CD4-positive, alpha-beta T cell treated with Interleukin-6 for 4 hours (primary cell): Measurements from ENCODE around the gene PHACTR4.
"Not testable (repeated sequence)": the region's sequence is repeated elsewhere in the genome, so short reads cannot be mapped to it uniquely, and the experiment has no call there.

Experiments used
- DNase-seq: peaks from one replicate; pipeline ENCODE4 v3.0.0-alpha.2; 2020; ENCODE audit warnings: mixed read lengths

PHACTR4 gene

DNA sequence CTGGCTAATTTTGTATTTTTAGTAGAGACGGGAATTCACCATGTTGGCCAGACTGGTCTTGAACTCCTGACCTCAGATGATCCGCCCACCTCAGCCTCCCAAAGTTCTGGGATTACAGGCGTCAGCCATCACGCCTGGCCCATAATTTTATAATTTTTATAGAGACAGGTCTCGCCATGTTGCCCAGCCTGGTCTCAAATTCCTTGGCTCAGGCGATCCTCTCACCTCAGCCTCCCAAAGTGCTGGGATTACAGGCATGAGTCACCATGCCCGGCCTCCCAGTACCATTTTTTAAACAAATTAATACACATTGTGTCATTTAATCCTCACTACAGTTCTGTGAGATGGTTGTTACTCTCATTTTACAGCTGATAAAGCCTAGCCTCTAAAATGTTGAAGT lies 3.9 kb downstream of the PHACTR4 start:
- not testable (repeated sequence) for DNase-seq

- no peak for DNase-seq
Measured at GRCh38 chr1:28374297-28374696, 4.8 kb downstream of the PHACTR4 start.

DNA sequence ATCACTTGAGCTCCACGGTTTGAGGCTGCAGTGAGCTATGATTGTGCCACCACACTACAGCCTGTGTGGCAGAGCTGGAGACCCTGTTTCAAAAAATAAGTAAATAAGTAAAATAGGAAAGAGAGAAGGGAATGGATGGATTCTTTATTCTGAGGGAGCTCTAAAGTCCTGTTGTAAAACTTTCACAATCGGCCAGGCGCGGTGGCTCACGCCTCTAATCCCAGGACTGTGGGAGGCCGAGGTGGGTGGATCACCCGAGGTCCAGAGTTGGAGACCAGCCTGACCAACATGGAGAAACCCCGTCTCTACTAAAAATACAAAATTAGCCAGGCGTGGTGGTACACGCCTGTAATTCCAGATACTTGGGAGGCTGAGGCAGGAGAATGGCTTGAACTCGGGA lies 6.1 kb downstream of the PHACTR4 start:
- DNase-seq = not testable (repeated sequence)

DNA sequence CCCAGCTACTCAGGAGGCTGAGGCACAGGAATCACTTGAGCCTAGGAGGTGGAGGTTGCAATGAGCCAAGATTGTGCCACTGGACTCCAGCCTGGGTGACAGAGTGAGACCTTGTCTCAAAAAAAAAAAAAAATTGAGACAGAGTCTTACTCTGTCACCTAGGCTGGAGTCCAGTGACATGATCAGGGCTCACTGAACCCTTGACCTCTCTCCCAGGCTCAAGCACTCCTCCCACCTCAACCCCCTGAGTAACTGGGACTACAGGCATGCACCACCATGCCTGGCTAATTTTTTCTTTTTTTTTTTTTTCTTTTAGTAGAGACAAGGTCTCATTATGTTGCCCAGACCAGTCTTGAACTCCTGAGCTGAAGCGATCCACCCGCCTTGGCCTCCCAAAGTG lies 6.7 kb downstream of the PHACTR4 start:
- not testable (repeated sequence) for DNase-seq

GRCh38 chr1:28378906-28379305 lies 9.4 kb downstream of the PHACTR4 start:
- no peak for DNase-seq

GRCh38 chr1:28380394-28380793 lies 10.9 kb downstream of the PHACTR4 start:
- DNase-seq = no peak

- DNase-seq = not testable (repeated sequence)
Measured at GRCh38 chr1:28383785-28384184, 14.2 kb downstream of the PHACTR4 start.

- no peak for DNase-seq
Measured at GRCh38 chr1:28392027-28392652, 22.6 kb downstream of the PHACTR4 start.

GRCh38 chr1:28394136-28394535 lies 24.6 kb downstream of the PHACTR4 start:
- DNase-seq = no peak

DNA sequence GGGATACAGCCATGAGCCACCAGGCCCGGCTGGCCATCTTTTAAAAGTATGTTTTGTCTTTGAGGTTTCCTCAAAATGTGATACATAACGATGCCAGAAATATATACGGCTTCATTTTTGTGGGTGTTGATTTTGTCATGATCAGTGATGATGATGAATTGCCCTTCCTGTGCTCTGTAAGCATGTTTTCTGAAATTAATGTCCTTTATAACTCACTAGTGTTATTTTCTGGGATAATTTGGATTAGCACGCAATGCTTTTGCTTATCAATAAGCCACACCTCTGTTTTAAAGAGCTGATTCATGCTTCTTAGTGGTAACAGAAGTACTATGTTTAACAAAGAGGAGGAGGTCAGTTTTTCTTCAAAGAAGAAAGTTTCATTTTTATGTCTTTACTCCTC lies 25.6 kb downstream of the PHACTR4 start:
- no peak for DNase-seq

DNA sequence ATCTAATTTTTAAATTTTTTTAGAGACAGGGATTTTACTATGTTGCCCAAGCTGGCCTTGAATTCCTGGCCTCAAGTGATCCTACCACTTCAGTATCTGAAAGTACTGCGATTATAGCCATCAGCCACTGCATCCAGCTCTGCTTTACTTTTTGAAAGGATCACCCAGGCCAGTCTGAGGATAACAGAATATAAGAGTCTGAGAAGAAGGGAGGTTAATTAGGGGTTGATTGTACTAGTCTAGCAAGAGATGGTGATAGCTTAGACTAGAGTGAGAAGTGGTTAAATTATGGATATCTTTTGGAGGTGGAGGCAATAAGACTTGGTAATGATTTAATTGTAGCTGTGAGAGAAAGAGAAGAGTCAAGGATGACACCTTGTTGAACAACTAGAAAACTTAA lies 32.2 kb downstream of the PHACTR4 start:
- DNase-seq = no peak

- no peak for DNase-seq
Measured at GRCh38 chr1:28409090-28409489, 39.5 kb downstream of the PHACTR4 start.

DNA sequence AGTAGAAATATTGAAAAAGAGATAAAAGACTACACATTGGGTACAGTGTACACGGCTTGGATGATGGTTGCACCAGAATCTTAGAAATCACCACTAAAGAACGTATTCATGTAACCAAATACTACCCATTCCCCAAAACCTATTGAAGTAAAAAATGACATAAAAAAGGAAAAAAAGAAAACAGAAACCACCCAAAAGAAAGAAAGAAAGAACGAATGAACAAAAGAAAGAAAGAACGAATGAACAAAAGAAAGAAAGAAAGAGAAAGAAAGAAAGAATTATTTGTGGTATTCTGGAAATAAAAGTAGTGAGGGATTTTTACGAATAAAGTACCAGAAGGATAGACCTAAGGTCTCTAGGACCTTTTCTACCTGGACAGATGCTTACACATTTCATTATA lies 42.1 kb downstream of the PHACTR4 start:
- DNase-seq = no peak

DNA sequence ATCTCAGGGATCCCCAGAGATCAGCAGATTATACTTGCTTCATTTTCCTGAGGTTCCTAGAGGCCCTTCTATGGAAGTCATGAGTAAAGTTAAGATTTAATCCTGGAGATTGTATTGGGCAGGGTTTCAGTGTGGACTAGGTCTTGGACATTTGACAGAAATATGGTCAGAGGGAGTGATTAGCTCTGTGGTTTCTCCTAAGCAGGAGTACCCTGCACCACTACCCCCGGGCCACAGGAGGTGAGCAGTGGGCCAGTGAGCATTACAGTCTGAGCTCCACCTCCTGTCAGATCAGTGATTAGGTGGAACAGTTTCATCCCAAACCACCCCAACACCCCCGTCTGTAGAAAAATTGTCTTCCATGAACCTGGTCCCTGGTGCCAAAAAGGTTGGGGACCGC lies 43.2 kb downstream of the PHACTR4 start:
- DNase-seq = no peak

DNA sequence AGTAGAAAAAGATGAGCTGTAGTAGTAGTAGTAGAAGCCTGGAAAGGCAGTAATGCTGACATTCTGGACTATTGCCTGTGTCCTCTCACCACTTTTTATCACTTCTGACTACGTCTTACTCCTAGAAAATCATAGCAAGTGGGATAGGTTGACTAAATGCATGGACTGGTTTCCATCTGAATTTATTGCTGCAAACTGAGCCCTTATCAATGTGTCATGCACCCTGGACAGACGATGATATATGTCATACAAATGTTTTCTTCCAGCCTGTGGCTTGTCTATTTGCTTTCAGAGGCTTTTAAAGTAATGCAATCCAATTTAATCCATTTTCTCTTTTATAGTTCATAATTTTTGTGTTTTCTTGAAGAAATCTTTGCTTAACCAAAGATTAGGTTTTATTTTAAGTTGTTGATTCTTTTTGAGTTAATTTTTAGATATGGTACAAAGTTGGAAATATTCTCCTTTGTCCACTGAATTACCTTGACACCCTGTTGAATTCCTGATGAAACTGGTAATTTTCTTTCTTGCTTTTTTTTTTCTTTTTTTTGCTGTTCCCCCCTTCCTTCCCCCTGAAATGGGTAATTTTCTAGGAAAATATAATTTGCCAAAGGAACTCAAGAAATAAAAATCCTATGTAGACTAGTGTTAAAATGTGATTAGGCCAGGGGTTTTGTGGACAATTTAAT lies 47.1 kb downstream of the PHACTR4 start:
- no peak for DNase-seq

GRCh38 chr1:28417441-28417922 lies 47.9 kb downstream of the PHACTR4 start:
- DNase-seq = peak; percentile 3

DNA sequence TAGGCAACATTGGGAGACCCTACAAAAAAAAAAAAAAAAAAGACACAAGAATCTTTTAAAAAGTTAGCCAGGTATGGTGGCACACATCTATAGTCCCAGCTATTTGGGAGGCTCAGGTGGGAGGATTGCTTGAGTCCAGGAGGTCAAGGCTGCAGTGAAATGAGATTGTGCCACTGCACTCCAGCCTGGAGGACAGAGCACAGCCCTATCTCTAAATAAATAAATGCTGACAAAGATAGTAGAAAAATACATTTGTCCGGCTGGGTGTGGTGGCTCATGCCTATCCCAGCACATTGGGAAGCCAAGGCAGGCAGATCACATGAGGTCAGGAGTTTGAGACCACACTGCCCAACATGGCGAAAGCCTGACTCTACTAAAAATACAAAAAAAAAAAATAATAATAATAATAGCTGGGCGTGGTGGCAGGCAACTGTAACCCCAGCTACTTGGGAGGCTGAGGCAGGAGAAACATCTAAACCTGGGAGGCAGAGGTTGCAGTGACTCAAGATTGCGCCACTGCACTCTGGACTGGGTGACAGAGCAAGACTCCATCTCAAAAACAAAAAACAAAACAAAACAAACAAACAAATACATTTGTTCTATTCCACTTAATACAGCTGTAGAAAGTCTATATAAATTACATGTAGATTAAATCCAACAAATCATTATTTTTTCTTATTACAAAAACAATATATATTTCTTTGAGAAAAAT lies 48.5 kb downstream of the PHACTR4 start:
- no peak for DNase-seq

GRCh38 chr1:28421744-28422143 lies 52.2 kb downstream of the PHACTR4 start:
- no peak for DNase-seq

DNA sequence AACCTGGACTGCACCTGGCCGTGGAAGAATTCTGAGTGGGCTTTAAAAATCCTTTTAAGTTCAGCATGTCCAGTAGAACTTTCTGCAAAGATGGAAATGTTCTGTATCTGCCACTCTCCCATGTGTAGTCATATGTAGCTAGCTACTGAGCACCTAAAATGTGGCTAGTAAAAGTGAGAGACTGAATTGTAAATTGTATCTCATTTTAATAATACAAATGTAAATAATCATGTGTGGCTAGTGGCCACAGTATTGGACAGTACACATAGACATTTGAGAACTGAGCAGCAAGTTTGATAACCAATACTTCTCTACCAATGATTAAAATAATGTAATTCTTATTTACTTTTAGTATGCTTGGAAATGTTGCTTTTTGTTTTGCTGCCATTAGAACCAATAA lies 57.3 kb downstream of the PHACTR4 start:
- no peak for DNase-seq

GRCh38 chr1:28428012-28428411 lies 58.5 kb downstream of the PHACTR4 start:
- DNase-seq = no peak

- no peak for DNase-seq
Measured at GRCh38 chr1:28428990-28429520, 59.5 kb downstream of the PHACTR4 start.

GRCh38 chr1:28436211-28436769 lies 66.8 kb downstream of the PHACTR4 start:
- DNase-seq = no peak

DNA sequence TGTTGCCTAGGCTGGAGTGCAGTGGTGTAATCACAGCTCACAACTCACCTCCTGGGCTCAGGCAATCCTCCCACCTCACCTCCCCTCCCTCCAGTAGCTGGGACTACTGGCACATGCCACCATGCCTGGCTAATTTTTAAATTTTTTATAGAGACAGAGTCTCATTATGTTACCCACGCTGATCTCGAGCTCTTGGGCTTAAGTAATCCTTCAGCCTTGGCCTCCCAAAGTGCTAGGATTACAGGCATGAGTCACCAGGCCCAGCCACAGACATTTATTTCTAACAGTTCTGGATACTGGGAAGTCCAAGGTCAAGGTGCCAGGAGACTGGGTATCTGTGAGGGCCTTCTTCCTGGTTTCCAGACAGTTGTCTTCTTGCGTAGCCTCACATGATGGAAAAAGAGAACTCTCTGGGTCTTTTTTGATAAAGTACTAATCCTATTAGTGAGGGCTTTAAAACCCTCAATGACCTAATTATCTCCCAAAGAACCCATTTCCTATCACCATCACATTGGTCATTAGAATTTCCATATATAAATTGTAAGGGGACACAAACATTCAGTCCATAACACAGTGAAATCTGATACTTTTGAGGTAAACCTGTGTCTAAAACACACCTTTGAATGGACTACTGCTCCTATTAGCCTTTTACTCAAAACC lies 67.9 kb downstream of the PHACTR4 start:
- no peak for DNase-seq
